Activated T-cell treated with anti-CD3 and anti-CD28 coated beads, Interleukin-2, amount 50 U/mL, for 24 hours (primary cell): ENCODE measurements around the gene SIGLEC8.
"Not testable (repeated sequence)": the region's sequence is repeated elsewhere in the genome, so short reads cannot be mapped to it uniquely, and the experiment has no call there.

ENCODE experiments used
- DNase-seq: peaks from one replicate; pipeline ENCODE4 v3.0.0-alpha.2; 2020
- H3K27ac Mint-ChIP-seq: 2 replicates; pipeline ENCODE4 v1.8.0; 2020; ENCODE audit warnings: mild to moderate bottlenecking, mixed read lengths
- H3K27me3 Mint-ChIP-seq: 2 replicates; pipeline ENCODE4 v1.8.0; 2020; ENCODE audit warnings: mixed read lengths
- H3K36me3 Mint-ChIP-seq: 2 replicates; pipeline ENCODE4 v1.8.0; 2020; ENCODE audit warnings: low read depth, mixed read lengths
- H3K4me1 Mint-ChIP-seq: 2 replicates; pipeline ENCODE4 v1.8.0; 2020; ENCODE audit warnings: low read depth, mixed read lengths
- H3K4me3 Mint-ChIP-seq: 2 replicates; pipeline ENCODE4 v1.8.0; 2020; ENCODE audit warnings: mild to moderate bottlenecking, moderate library complexity, mixed read lengths
- H3K9me3 Mint-ChIP-seq: 2 replicates; pipeline ENCODE4 v1.8.0; 2020; ENCODE audit warnings: mixed read lengths

Gene SIGLEC8

DNA sequence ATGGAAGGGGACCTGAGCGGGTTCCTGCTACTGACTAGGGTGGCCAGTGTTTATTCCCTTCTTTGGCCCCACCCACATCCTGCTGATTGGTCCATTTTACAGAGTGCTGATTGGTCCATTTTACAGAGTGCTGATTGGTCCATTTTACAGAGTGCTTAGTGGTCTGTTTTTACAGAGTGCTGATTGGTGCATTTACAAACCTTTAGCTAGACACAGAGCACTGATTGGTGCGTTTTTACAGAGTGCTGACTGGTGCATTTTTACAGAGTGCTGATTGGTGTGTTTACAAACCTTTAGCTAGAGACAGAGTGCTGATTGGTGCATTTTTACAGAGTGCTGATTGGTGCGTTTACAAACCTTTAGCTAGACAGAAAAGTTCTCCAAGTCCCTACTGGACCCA is 10.7 kb downstream of the SIGLEC8 start:
- H3K27me3 Mint-ChIP-seq, H3K4me3 Mint-ChIP-seq, DNase-seq: not testable (repeated sequence)
- Mint-ChIP-seq H3K4me1 (peaks cover 74% of the 10 kb centered on the region), H3K27ac (peak overlapping the region; percentile 87), H3K9me3 (peaks cover 36% of the 10 kb centered on the region), H3K36me3 (peaks cover 38% of the 10 kb centered on the region)

DNA sequence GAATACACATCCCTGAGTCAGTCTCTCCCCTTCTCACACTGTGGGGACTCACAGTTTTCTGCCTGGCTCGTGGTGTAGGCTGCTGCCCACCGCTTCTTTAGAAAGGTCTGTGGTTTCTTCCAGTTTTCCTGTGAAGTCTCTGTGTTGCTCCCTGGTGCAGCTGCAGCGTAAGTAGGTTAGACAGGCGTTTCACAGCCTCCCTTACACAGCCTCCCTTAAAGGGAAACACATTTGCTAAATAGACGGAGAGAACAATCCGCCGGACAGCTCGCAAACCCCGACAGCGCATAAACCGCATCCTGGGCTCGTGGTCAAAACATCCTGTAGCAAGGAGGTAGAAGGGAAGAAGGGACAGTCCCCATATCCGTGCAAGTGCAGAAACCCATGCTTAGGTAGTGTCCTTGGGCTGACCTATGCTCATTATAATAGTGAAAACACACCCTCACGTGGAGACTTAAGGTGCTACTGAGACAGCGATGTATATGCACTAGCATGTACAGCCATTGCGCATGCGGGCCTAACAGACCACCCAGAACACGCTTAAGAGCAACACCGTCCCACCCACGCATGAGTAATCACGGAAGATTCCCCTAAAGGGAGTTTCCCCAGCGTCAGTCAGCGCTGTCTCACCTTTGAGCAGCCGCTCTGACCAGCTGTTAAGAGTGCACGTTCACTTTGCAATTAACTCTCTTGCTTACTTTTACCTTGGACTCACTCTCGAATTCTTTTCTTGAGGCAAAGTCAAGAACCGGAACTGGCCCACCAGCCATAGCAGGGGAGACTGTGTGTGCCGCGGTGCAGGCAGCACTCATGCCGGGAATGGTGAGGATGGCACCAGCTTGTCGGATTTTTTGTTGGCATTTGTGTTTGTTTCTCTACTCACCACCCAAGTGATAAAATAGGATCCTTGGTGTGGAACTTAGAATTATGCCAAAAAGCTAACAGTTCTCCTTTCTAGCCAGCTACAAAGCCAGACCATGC is 16.6 kb downstream of the SIGLEC8 start:
- DNase-seq: peak; percentile 87
- Mint-ChIP-seq H3K9me3 (peaks cover 14% of the 10 kb centered on the region), H3K4me3 (peak overlapping the region; percentile 79), H3K4me1 (peaks cover 79% of the 10 kb centered on the region), H3K36me3 (peaks cover 5% of the 10 kb centered on the region), H3K27ac (peak overlapping the region; percentile 97), H3K27me3 (peaks cover 6% of the 10 kb centered on the region)

DNA sequence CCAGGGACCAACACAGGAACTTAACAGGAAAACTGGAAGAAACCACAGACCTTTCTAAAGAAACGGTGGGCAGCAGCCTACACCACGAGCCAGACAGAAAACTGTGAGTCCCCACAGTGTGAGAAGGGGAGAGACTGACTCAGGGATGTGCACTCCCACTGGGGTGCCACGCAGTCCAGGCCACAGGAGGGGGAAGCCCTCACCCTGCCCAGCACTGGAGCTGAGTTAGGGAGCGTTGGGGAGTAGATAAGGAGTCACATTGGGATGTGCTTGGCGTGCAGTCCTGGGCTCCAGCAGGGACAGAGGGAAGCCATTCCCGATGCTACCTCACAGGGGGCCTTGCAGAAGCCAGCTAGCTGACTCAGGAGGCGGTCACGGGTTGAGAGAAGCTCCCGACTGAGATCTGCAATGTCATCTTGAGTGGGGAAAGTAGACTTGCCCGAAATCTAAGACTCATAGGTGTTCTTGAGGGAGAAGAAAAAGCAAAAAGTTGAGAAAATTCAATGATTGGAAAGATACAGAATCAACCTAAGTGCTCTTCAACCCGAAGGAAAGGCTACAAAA is 17.3 kb downstream of the SIGLEC8 start:
- peaks cover 5% of the 10 kb centered on the region for H3K36me3 Mint-ChIP-seq
- peaks cover 78% of the 10 kb centered on the region for H3K4me1 Mint-ChIP-seq
- DNase-seq: peak; percentile 83
- H3K4me3 Mint-ChIP-seq: peak overlapping the region; percentile 79
- peaks cover 10% of the 10 kb centered on the region for H3K9me3 Mint-ChIP-seq
- peak overlapping the region; percentile 97 for H3K27ac Mint-ChIP-seq
- peaks cover 11% of the 10 kb centered on the region for H3K27me3 Mint-ChIP-seq

GRCh38 chr19:51440052-51440451 is 18.2 kb downstream of the SIGLEC8 start:
- peak overlapping the region; percentile 97 for H3K27ac Mint-ChIP-seq
- peak overlapping the region; percentile 79 for H3K4me3 Mint-ChIP-seq

DNA sequence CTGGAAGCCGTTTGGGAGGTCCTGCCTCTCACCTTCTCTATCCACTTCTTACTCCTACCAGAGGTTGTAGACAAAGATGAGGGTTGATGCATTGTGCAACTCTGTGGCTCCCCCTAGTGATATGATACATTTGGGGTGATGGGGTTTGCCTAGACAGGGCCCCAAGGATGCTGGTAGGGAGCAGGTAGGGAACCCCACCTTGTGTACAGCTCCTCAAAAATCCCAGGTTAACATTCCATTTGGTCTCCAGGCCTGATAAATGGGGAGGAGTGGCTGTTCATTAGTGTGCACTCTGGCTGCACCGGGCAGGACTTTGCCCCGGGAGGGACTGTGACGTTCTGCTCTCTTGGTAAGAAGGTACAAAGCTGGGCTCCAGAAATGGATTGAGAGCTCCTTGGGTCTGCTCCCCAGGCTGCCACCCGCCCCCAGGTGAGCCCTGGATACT is 19.2 kb downstream of the SIGLEC8 start:
- peak; percentile 38 for DNase-seq
- H3K36me3 Mint-ChIP-seq: peaks cover 5% of the 10 kb centered on the region
- no peak overlapping the region for H3K4me3 Mint-ChIP-seq
- peaks cover 9% of the 10 kb centered on the region for H3K9me3 Mint-ChIP-seq
- H3K4me1 Mint-ChIP-seq: peaks cover 66% of the 10 kb centered on the region
- H3K27ac Mint-ChIP-seq: peak overlapping the region; percentile 97
- peaks cover 9% of the 10 kb centered on the region for H3K27me3 Mint-ChIP-seq

More at GRCh38 chr19:51440052-51440451, 18.2 kb downstream of the SIGLEC8 start:
- H3K4me1 Mint-ChIP-seq: peaks cover 71% of the 10 kb centered on the region
- peak; percentile 29 for DNase-seq
- peaks cover 9% of the 10 kb centered on the region for H3K27me3 Mint-ChIP-seq
- H3K36me3 Mint-ChIP-seq: peaks cover 5% of the 10 kb centered on the region
- peaks cover 9% of the 10 kb centered on the region for H3K9me3 Mint-ChIP-seq

GRCh38 chr19:51434456-51434855 is 23.8 kb downstream of the SIGLEC8 start:
- H3K36me3 Mint-ChIP-seq: no peaks in the 10 kb centered on the region
- peaks cover 11% of the 10 kb centered on the region for H3K27me3 Mint-ChIP-seq
- no peak overlapping the region for H3K4me3 Mint-ChIP-seq
- DNase-seq: no peak
- no peak overlapping the region for H3K27ac Mint-ChIP-seq
- peaks cover 27% of the 10 kb centered on the region for H3K4me1 Mint-ChIP-seq
- H3K9me3 Mint-ChIP-seq: peaks cover 4% of the 10 kb centered on the region

GRCh38 chr19:51433043-51433442 is 25.2 kb downstream of the SIGLEC8 start:
- no peaks in the 10 kb centered on the region for H3K36me3 Mint-ChIP-seq
- H3K9me3 Mint-ChIP-seq: peaks cover 4% of the 10 kb centered on the region
- peaks cover 13% of the 10 kb centered on the region for H3K4me1 Mint-ChIP-seq
- DNase-seq: peak; percentile 0
- no peak overlapping the region for H3K4me3 Mint-ChIP-seq
- peaks cover 11% of the 10 kb centered on the region for H3K27me3 Mint-ChIP-seq
- H3K27ac Mint-ChIP-seq: no peak overlapping the region

DNA sequence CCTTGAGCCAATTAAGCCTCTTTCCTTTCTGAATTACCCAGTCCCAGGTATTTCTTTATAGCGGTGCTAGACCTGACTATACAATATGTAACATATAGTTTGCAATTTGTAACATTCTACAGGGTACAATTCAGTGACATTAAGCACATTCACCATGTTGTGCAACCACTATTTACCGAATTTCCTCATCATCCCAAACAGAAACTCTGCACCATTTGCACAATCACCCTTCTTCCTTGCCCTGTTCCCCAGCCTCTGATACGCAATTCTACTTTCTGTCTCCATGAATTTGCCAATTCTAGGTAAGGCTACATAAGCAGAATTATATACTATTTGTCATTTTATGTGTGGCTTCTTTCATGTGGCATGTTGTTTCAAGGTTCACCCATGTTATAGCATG is 27.1 kb downstream of the SIGLEC8 start:
- Mint-ChIP-seq H3K27ac (no peak overlapping the region), H3K4me3 (no peak overlapping the region), H3K36me3 (no peaks in the 10 kb centered on the region), H3K9me3 (peaks cover 4% of the 10 kb centered on the region), H3K4me1 (peaks cover 11% of the 10 kb centered on the region), H3K27me3 (peaks cover 3% of the 10 kb centered on the region)
- no peak for DNase-seq

DNA sequence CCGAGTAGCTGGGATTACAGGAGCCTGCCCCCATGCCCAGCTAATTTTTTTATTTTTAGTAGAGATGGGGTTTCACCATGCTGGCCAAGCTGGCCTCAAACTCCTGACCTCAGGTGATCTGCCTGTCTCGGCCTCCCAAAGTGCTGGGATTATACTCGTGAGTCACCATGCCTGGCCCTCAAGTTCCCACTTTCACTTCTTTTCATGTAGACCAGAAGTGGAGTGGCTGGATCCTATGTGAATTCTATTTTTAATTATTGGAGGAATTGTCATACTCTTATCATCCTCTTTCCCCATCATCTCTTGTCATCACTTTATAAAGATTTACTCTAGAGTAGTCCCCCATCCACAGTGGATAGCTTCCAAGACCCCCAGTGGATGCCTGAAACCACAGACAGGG is 28.0 kb downstream of the SIGLEC8 start:
- Mint-ChIP-seq H3K27ac (no peak overlapping the region), H3K4me3 (no peak overlapping the region), H3K27me3 (peaks cover 2% of the 10 kb centered on the region), H3K9me3 (peaks cover 2% of the 10 kb centered on the region), H3K36me3 (no peaks in the 10 kb centered on the region), H3K4me1 (peaks cover 11% of the 10 kb centered on the region)
- peak; percentile 7 for DNase-seq

- Mint-ChIP-seq H3K36me3 (no peaks in the 10 kb centered on the region), H3K4me3 (no peak overlapping the region), H3K27me3 (peaks cover 2% of the 10 kb centered on the region), H3K27ac (no peak overlapping the region), H3K4me1 (peaks cover 9% of the 10 kb centered on the region), H3K9me3 (no peaks in the 10 kb centered on the region)
- no peak for DNase-seq
Measured at GRCh38 chr19:51427201-51427600, 31.1 kb downstream of the SIGLEC8 start.

DNA sequence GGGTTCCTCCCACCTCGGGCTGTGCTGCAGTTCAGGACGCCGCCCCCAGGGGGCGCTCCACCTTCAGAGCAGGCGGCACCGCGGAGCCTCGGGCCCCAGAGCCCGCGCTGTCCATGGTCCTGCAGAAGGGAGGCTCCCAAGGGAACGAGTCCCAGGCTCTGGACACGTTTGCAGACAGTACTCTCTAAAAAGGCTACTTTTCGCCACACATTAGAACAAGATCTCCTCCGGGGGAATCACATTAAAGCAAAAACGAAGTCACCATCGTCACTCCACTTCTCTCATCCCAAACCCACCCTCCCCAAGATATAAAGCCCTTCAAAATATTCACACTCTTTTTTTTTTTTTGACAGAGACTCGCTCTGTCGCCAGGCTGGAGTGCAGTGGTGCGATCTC is 36.2 kb downstream of the SIGLEC8 start:
- Mint-ChIP-seq H3K4me1 (peaks cover 30% of the 10 kb centered on the region), H3K27me3 (peaks cover 24% of the 10 kb centered on the region), H3K4me3 (no peak overlapping the region), H3K9me3 (no peaks in the 10 kb centered on the region), H3K36me3 (no peaks in the 10 kb centered on the region), H3K27ac (no peak overlapping the region)
- peak; percentile 94 for DNase-seq

DNA sequence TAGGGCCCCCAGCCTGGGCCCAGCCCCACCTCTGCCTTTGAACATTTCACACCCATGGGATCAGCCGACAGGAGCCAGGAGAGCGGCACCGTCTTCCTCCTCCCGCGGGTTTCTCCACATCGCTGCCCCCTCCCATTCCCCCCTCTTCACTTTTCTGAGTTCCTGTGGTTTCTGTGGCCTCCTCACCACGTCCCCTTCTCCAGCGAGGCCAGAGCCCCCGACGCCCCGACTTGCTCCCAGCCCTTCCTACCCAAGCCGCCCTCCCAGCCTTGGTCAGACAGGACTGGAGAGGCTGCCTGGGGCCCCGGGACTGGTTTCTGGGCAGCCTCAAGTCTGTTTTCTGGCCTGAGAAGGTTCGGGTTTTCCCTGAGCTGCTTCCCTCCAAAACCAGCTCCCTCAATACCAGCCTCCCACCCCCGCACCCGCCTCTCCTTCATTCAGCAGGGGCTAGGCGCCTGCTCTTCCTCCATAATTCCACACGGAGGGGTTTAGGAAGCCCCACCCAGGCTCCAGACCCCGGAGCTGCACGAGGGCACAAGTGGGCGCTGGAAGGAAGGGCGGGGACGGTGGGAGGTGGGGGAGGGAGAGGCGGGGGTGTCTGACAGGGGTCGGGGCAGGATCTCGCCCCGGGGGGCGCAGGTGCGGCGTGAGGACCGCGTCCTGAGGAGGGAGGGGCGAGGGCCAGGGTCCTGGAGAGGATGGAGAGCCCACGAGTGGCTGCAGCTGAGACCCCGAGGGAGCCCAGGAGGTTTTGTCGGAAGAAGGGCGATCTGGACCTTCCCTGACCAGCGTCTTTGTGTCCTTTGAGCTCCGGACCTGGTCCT is 36.8 kb downstream of the SIGLEC8 start:
- Mint-ChIP-seq H3K9me3 (no peaks in the 10 kb centered on the region), H3K4me3 (no peak overlapping the region), H3K4me1 (peaks cover 35% of the 10 kb centered on the region), H3K27ac (no peak overlapping the region), H3K36me3 (no peaks in the 10 kb centered on the region), H3K27me3 (peaks cover 24% of the 10 kb centered on the region)
- no peak for DNase-seq

DNA sequence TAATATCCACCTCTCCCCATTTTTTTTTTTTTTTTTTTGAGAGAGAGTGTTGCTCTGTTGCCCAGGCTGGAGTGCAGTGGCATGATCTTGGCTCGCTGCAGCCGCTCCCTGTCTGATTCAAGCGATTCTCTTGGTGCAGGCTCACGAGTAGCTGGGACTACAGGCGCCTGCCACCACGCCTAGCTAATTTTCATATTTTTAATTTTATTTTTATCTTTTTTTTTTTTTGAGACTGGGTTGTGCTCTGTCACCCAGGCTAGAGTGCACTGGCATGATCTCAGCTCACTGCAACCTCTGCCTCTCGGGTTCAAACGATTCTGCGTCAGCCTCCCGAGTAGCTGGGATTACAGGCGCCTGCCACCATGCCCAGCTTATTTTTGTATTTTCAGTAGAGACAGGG is 37.7 kb downstream of the SIGLEC8 start:
- peaks cover 24% of the 10 kb centered on the region for H3K27me3 Mint-ChIP-seq
- not testable (repeated sequence) for H3K36me3 Mint-ChIP-seq, H3K4me3 Mint-ChIP-seq, H3K27ac Mint-ChIP-seq, DNase-seq, H3K9me3 Mint-ChIP-seq
- peaks cover 35% of the 10 kb centered on the region for H3K4me1 Mint-ChIP-seq

DNA sequence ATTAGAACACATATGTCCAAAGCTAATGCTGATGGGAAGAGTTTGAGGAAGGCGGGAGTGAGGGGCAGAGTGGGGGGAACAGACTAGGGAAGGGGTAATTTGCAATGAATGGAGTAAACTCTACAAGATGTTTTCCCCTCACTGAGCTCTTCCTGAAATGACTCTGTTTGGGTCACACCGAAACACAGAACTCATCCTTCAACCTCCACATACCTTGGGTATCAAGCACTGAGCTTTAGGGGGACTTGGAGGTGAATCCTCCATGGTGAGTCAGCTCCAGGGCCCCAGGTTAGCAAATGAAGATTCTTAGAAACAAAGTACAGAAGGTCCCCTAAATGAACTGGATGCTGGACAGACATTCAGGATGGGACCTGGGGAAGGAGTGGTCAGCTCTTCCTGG is 39.5 kb downstream of the SIGLEC8 start:
- DNase-seq: no peak
- Mint-ChIP-seq H3K4me1 (peaks cover 32% of the 10 kb centered on the region), H3K4me3 (no peak overlapping the region), H3K27me3 (peaks cover 24% of the 10 kb centered on the region), H3K36me3 (no peaks in the 10 kb centered on the region), H3K9me3 (no peaks in the 10 kb centered on the region), H3K27ac (no peak overlapping the region)
